ENCODE data around the gene VIPR1.

VIPR1 gene

DNA sequence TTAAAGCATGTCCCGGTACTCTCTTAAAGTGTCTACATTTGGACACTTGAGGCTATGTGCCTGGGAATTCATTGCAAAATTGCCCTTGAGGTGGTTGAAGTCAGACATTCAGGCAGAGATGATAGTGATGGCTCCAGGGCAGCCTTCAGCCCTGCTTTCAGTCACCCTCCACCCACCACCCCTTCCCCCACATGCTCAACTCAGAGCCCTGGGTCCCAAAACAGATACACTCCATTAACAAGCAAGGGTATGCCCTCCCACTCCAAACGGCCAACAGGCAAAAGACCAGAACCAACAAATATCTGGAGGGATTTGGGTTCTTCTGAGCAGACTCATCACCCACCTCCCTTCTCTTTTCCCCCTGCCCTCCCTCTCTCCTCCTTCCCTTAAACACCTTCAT lies 29.9 kb upstream of the VIPR1 start:
- no peaks in the 10 kb centered on the region for H3K9me3 ChIP-seq (ENCODE audit: control insufficient read depth, insufficient read depth, low read length)
- H4K20me1 ChIP-seq (ENCODE audit: control insufficient read depth, insufficient read depth, low read depth, low read length): no peaks in the 10 kb centered on the region
- no peak overlapping the region for H3K4me3 ChIP-seq (ENCODE audit: low read length)
- H3K4me2 ChIP-seq (ENCODE audit: low read length): no peak overlapping the region
- H3K27me3 ChIP-seq (ENCODE audit: control insufficient read depth, low read length): no peaks in the 10 kb centered on the region; the same call in 1 of the 2 replicates
- H3K27ac ChIP-seq (ENCODE audit: low read depth, low read length): no peak overlapping the region
- H3K9me2 ChIP-seq (replicated peaks; ENCODE audit: control insufficient read depth, low read length): no peaks in the 10 kb centered on the region
- no peaks in the 10 kb centered on the region for H3F3A ChIP-seq (ENCODE audit: control insufficient read depth, insufficient read depth)
- no peaks in the 10 kb centered on the region for H3K36me3 ChIP-seq (ENCODE audit: control insufficient read depth, low read length)
- no peaks in the 10 kb centered on the region for H3K4me1 ChIP-seq (ENCODE audit: control insufficient read depth, low read length)
- H3K79me2 ChIP-seq (ENCODE audit: control insufficient read depth, low read length): no peaks in the 10 kb centered on the region
- TF ChIP-seq, protein P1, sequence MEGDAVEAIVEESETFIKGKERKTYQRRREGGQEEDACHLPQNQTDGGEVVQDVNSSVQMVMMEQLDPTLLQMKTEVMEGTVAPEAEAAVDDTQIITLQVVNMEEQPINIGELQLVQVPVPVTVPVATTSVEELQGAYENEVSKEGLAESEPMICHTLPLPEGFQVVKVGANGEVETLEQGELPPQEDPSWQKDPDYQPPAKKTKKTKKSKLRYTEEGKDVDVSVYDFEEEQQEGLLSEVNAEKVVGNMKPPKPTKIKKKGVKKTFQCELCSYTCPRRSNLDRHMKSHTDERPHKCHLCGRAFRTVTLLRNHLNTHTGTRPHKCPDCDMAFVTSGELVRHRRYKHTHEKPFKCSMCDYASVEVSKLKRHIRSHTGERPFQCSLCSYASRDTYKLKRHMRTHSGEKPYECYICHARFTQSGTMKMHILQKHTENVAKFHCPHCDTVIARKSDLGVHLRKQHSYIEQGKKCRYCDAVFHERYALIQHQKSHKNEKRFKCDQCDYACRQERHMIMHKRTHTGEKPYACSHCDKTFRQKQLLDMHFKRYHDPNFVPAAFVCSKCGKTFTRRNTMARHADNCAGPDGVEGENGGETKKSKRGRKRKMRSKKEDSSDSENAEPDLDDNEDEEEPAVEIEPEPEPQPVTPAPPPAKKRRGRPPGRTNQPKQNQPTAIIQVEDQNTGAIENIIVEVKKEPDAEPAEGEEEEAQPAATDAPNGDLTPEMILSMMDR (IDR thresholded peaks at IDR 0.05; ENCODE audit: low read depth, low read length, poor library complexity, severe bottlenecking): no peak
- no peak for TF ChIP-seq EZH2phosphoT487 (IDR thresholded peaks at IDR 0.05; ENCODE audit: borderline replicate concordance, low read length)

GRCh38 chr3:42473083-42473932 lies 29.1 kb upstream of the VIPR1 start:
- Histone ChIP-seq H3K9me3 (ENCODE audit: control insufficient read depth, insufficient read depth, low read length) (no peaks in the 10 kb centered on the region), H3K4me1 (ENCODE audit: control insufficient read depth, low read length) (no peaks in the 10 kb centered on the region), H3K4me3 (ENCODE audit: low read length) (no peak overlapping the region), H3K9me2 (replicated peaks; ENCODE audit: control insufficient read depth, low read length) (no peaks in the 10 kb centered on the region), H3K4me2 (ENCODE audit: low read length) (no peak overlapping the region), H3F3A (ENCODE audit: control insufficient read depth, insufficient read depth) (no peaks in the 10 kb centered on the region), H3K27me3 (ENCODE audit: control insufficient read depth, low read length) (no peaks in the 10 kb centered on the region; the same call in 1 of the 2 replicates), H4K20me1 (ENCODE audit: control insufficient read depth, insufficient read depth, low read depth, low read length) (no peaks in the 10 kb centered on the region), H3K79me2 (ENCODE audit: control insufficient read depth, low read length) (no peaks in the 10 kb centered on the region), H3K27ac (ENCODE audit: low read depth, low read length) (no peak overlapping the region), H3K36me3 (ENCODE audit: control insufficient read depth, low read length) (no peaks in the 10 kb centered on the region)
- no peak for TF ChIP-seq EZH2phosphoT487 (IDR thresholded peaks at IDR 0.05; ENCODE audit: borderline replicate concordance, low read length)
- TF ChIP-seq, protein P1 (IDR thresholded peaks at IDR 0.05; ENCODE audit: low read depth, low read length, poor library complexity, severe bottlenecking): no peak

DNA sequence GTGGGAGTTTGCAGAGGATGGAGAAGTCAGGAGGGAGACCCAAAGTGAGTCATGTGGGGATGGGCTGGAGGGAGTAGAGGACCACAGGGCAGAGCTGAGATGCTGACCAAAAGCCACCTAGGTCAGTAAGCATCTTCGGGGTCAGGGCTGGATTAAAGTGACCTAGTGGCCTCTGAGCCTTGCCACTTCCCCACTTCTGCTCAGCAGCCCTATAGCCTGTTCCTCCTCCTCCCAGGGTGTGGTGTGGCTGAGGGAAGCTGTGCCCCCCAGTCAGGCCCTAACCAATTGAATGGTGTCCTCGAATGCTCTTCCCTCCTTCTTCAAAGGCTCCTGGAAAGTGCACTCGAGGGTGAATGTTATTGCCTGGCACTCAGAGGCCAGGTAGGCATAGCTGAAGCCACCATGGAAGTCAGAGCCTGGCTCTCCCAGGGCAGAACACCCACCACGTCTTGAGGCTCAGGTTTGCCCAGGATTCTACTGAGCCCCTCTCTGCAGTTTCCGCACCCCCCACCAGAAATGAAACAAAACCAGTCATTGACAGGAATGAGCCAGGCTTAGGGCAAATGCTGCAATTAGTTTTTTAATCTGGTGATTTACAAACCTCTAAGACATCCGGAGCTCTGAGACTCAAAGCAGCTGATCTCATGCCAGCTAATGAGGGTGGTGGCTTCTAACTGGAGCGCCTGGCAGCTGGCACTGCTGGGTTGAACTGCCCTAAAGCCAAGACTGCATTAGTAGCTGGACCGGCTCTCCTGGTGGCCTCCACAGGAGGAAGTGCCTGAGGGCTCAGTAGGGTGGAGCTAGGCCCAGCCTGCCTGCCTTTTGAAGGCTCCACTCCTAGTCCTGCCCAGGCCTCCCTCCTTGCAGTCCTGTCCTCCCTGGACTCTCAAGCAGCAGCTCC lies 26.0 kb upstream of the VIPR1 start:
- Histone ChIP-seq H3K27ac (ENCODE audit: low read depth, low read length) (no peak overlapping the region), H3K9me3 (ENCODE audit: control insufficient read depth, insufficient read depth, low read length) (no peaks in the 10 kb centered on the region), H3K36me3 (ENCODE audit: control insufficient read depth, low read length) (no peaks in the 10 kb centered on the region), H3K79me2 (ENCODE audit: control insufficient read depth, low read length) (no peaks in the 10 kb centered on the region), H3K4me3 (ENCODE audit: low read length) (no peak overlapping the region), H4K20me1 (ENCODE audit: control insufficient read depth, insufficient read depth, low read depth, low read length) (no peaks in the 10 kb centered on the region), H3K4me1 (ENCODE audit: control insufficient read depth, low read length) (no peaks in the 10 kb centered on the region), H3K4me2 (ENCODE audit: low read length) (no peak overlapping the region), H3K27me3 (ENCODE audit: control insufficient read depth, low read length) (no peaks in the 10 kb centered on the region; the same call in 1 of the 2 replicates), H3K9me2 (replicated peaks; ENCODE audit: control insufficient read depth, low read length) (no peaks in the 10 kb centered on the region), H3F3A (ENCODE audit: control insufficient read depth, insufficient read depth) (no peaks in the 10 kb centered on the region)
- TF ChIP-seq, protein P1 (IDR thresholded peaks at IDR 0.05; ENCODE audit: low read depth, low read length, poor library complexity, severe bottlenecking): no peak
- TF ChIP-seq EZH2phosphoT487 (IDR thresholded peaks at IDR 0.05; ENCODE audit: borderline replicate concordance, low read length): no peak

All from DOHH2 (cell line).